K562 (cell line): ENCODE measurements around the gene PCNX2. TPM values are rescaled to one million over a fixed set of nuclear protein-coding genes. Genes with fewer than 3 reads are reported as not detected.

Source experiments
- ATAC-seq: fragments of 200-7000 bp; cut with Tn5 transposase; 3 replicates; pipeline ENCODE4 v1.9.1; 2020; ENCODE audit warnings: moderate library complexity
- BruUV-seq: library from RNA; stranded (reverse); fragments of 400-500 nt; replicated peaks from 2 replicates; lab custom pipeline; 2021; lab: Mats Ljungman, UMichigan
- CTCF ChIA-PET: fragments of 300-600 bp; formaldehyde crosslinking; extraction: SDS; loops from one replicate; lab custom pipeline; 2021; ENCODE audit warnings: low intra/inter-chr PET ratio; lab: Yijun Ruan, JAX
- POLR2A ChIA-PET: fragments of 300-600, 350-650 bp; sonication (Branson Sonifier 250); formaldehyde crosslinking; extraction: SDS; loops from one replicate; lab custom pipeline; 2021; ENCODE audit warnings: antibody characterized with exemption, inconsistent platforms; lab: Yijun Ruan, JAX
- DNase-seq, 4 experiments: peaks; one replicate each; pipeline versions ENCODE4 v3.0.0 to v3.0.0-alpha.2; 2011 to 2018; ENCODE audit warnings: low spot score in 3 of 4, mixed read lengths in 3 of 4; ENCODE audit errors: extremely low read depth in 1 of 4
- FAIRE-seq: peaks from 2 replicates; lab custom pipeline; 2011; peaks lifted over from hg19 to GRCh38; lab: Jason Lieb, UNC
- H2AFZ ChIP-seq: 2 replicates; pipeline ENCODE4 v1.6.0; 2011; ENCODE audit warnings: low read depth, low read length, control low read depth, inconsistent platforms
- H3K27ac ChIP-seq: fragments of 200-600 bp; 3 replicates; pipeline ENCODE4 v1.8.0; 2011; ENCODE audit warnings: low read depth, mild to moderate bottlenecking, control low read depth, inconsistent platforms, low read length, moderate library complexity, mixed read lengths; ENCODE audit errors: extremely low read depth
- H3K27me3 ChIP-seq, 2 experiments: fragments of 300-600 bp in 1 of 2; 2 replicates in 1 of 2; 3 replicates in 1 of 2; pipeline versions ENCODE4 v1.6.0 to v1.8.0; 2011; ENCODE audit warnings: inconsistent platforms in 2 of 2, low read length in 2 of 2, mild to moderate bottlenecking in 1 of 2, mixed read lengths in 1 of 2, moderate library complexity in 1 of 2; ENCODE audit not compliant: control insufficient read depth in 2 of 2, insufficient read depth in 2 of 2
- H3K36me3 ChIP-seq: fragments of 300-600 bp; 3 replicates; pipeline ENCODE4 v1.8.0; 2011; ENCODE audit warnings: mild to moderate bottlenecking, low read length, inconsistent platforms; ENCODE audit not compliant: control insufficient read depth, insufficient read depth
- H3K4me1 ChIP-seq, 2 experiments: fragments of 200-600 bp in 1 of 2; replicated peaks in 1 of 2; 2 replicates in 1 of 2; 3 replicates in 1 of 2; pipeline versions ENCODE4 v1.5.1 to v1.8.0; 2011; ENCODE audit warnings: inconsistent platforms in 2 of 2, low read length in 2 of 2, mild to moderate bottlenecking in 1 of 2, mixed read lengths in 1 of 2, moderate library complexity in 1 of 2; ENCODE audit not compliant: control insufficient read depth in 2 of 2, insufficient read depth in 2 of 2
- H3K4me2 ChIP-seq: 2 replicates; pipeline ENCODE4 v1.6.1; 2011; ENCODE audit warnings: low read length, control low read depth, inconsistent platforms, mixed read lengths; ENCODE audit not compliant: insufficient read depth
- H3K4me3 ChIP-seq: fragments of 200-600 bp; sonication (generic), shearing (Covaris generic); 2 replicates; pipeline ENCODE4 v1.5.1; 2016; ENCODE audit warnings: control low read depth, inconsistent platforms
- H3K79me2 ChIP-seq: fragments of 200-600 bp; 3 replicates; pipeline ENCODE4 v1.8.0; 2011; ENCODE audit warnings: low read length, inconsistent platforms; ENCODE audit not compliant: control insufficient read depth, insufficient read depth
- H3K9ac ChIP-seq, 2 experiments: 2 replicates each; pipeline versions ENCODE4 v1.6.0 to v1.6.1; 2011; ENCODE audit warnings: low read depth in 2 of 2, low read length in 2 of 2, control low read depth in 1 of 2, inconsistent platforms in 1 of 2, mild to moderate bottlenecking in 1 of 2, mixed read lengths in 1 of 2; ENCODE audit not compliant: insufficient read depth in 1 of 2
- H3K9me1 ChIP-seq: one replicate; pipeline ENCODE4 v1.6.0; 2011; ENCODE audit warnings: inconsistent platforms, mild to moderate bottlenecking, low read length, moderate library complexity; ENCODE audit not compliant: control insufficient read depth, insufficient read depth
- H3K9me3 ChIP-seq: replicated peaks from 2 replicates; pipeline ENCODE4 v1.5.1; 2011; ENCODE audit warnings: low read depth, low read length, inconsistent platforms; ENCODE audit not compliant: control insufficient read depth, insufficient read depth
- H4K20me1 ChIP-seq: replicated peaks from 2 replicates; pipeline ENCODE4 v1.6.1; 2011; ENCODE audit warnings: low read length, inconsistent platforms, mixed read lengths; ENCODE audit not compliant: control insufficient read depth, insufficient read depth
- DACH1 ChIP-seq: fragments of 450-650 bp; IDR thresholded peaks from 2 replicates; pipeline ENCODE4 v1.6.1; 2018; ENCODE audit not compliant: partially characterized antibody
- GABPB1 ChIP-seq: sonication (generic); formaldehyde crosslinking; IDR thresholded peaks from 2 replicates; pipeline ENCODE4 v1.8.0; 2022; ENCODE audit warnings: mild to moderate bottlenecking, missing genetic modification reagents
- HDAC2 ChIP-seq: fragments of 450-650 bp; IDR thresholded peaks from 2 replicates; pipeline ENCODE4 v1.6.1; 2016; ENCODE audit warnings: mild to moderate bottlenecking
- KLF10 ChIP-seq: fragments of 250-450 bp; sonication (Bioruptor Pico); IDR thresholded peaks from 2 replicates; pipeline ENCODE4 v1.6.1; 2021; ENCODE audit warnings: matching md5 sums
- KLF16 ChIP-seq: IDR thresholded peaks from 2 replicates; pipeline ENCODE4 v1.6.1; 2016; ENCODE audit warnings: antibody characterized with exemption
- NCOA1 ChIP-seq: fragments of 450-650 bp; IDR thresholded peaks from 2 replicates; pipeline ENCODE4 v1.6.1; 2016; ENCODE audit warnings: low read depth
- POLR2AphosphoS2 ChIP-seq: IDR thresholded peaks from 2 replicates; pipeline ENCODE4 v1.6.1; 2012; ENCODE audit warnings: low read length, improper control_type of control experiment
- XRCC5 ChIP-seq: fragments of 200-400 bp; formaldehyde crosslinking; IDR thresholded peaks from 2 replicates; pipeline ENCODE4 v1.6.1; 2017; ENCODE audit warnings: low read depth, mild to moderate bottlenecking, low read length
- ZFP30 ChIP-seq: fragments of 250-450 bp; sonication (Bioruptor Pico); IDR thresholded peaks from 2 replicates; pipeline ENCODE4 v1.8.0; 2022; ENCODE audit warnings: moderate library complexity, mild to moderate bottlenecking, inconsistent platforms, borderline replicate concordance
- ZNF518B ChIP-seq: fragments of 250-450 bp; sonication (Bioruptor Pico); IDR thresholded peaks from 2 replicates; pipeline ENCODE4 v1.5.0; 2021; ENCODE audit warnings: mild to moderate bottlenecking, moderate library complexity
- ZNF830 ChIP-seq: fragments of 250-450 bp; sonication (Bioruptor Pico); IDR thresholded peaks from 2 replicates; pipeline ENCODE4 v1.5.0; 2021; ENCODE audit warnings: mild to moderate bottlenecking
- WGBS: fragments of 100-300 bp; shearing (Covaris generic); methylation state at CpG from one replicate; pipeline ENCODE4 v1.1.6; 2016; ENCODE audit warnings: low coverage, mixed read lengths; ENCODE audit not compliant: insufficient coverage; ENCODE audit errors: missing lambda C conversion rate; 5-methylcytosine and 5-hydroxymethylcytosine counted together
- in situ Hi-C: fragments of 300-500 bp; cut with MboI; formaldehyde crosslinking; loops from 4 replicates; pipeline ENCODE4 v1.15.0; 2018; ENCODE audit warnings: inconsistent platforms, mixed read lengths
- intact Hi-C: fragments of 100-400 bp; cut with micrococcal nuclease; formaldehyde crosslinking; loops from 2 replicates; pipeline ENCODE4 v1.14.2; 2022
- polyA plus RNA-seq, 8 experiments: library from polyadenylated mRNA; depleted of rRNA in 4 of 8; stranded (reverse) in 5 of 8; unstranded in 3 of 8; fragments of >200 nt; fragmentation: Nextera tagmentation in 2 of 8; fragmentation: Illumina TruSeq in 1 of 8; extraction: Ambion mirVana in 2 of 8; extraction: Trizol in 1 of 8; gene quantifications; 2 replicates each; pipeline versions ENCODE4 v1.2.1 to v1.2.3, GENCODE V29; 2011 to 2014; ENCODE audit warnings: inconsistent platforms in 1 of 8, missing spikeins in 1 of 8
- total RNA-seq, 7 experiments: library from RNA; depleted of rRNA in 6 of 7; stranded (reverse); fragments of >200 nt in 6 of 7; fragmentation: Illumina TruSeq in 2 of 7; extraction: Trizol in 2 of 7; gene quantifications; 2 replicates each; pipeline versions ENCODE4 v1.2.1 to v1.2.3, GENCODE V29; 2011 to 2021; ENCODE audit warnings: low replicate concordance in 1 of 7
- TF ChIP-seq, protein P1 (sequence below): fragments of 450-650 bp; IDR thresholded peaks from 2 replicates; pipeline ENCODE4 v1.6.1; 2016; ENCODE audit warnings: missing biosample characterization, missing genetic modification characterization
- TF ChIP-seq, protein P2 (sequence below): fragments of 450-650 bp; formaldehyde crosslinking; IDR thresholded peaks from 2 replicates; pipeline ENCODE4 v1.4.0; 2020; ENCODE audit warnings: mild to moderate bottlenecking

PCNX2 gene
- total and polyA plus RNA-seq, 9 of the 15 experiments (the other 6 are each of a cell fraction or from before 2014, with no cell fraction given), result 0.07 to 0.33 TPM; not detected in 7

DNA sequence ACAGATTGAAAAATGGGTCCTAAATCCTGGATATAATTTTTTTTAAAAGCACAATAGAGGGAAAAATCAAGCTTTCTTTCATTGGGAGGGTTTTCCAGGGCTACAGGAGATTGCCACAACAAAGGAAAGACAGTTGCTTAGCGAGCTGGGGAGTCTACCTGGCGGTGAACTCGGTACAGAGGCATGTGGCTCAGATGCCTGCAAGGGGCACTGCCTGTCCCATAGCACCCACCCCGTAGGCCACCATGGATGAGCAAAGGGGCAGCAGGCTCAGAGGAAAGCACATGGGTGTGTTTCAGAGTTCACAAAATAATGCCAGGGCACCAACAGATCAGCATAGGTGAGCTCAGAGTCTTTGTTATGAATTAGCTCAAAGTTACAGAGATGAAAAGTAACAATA, 79.5 kb downstream of the PCNX2 start (continued):
- TF ChIP-seq ZNF518B (CRISPR knock-in tag), result no peak
- no peak for TF ChIP-seq GABPB1
- TF ChIP-seq NCOA1, result no peak
- TF ChIP-seq POLR2AphosphoS2, result no peak
- no peak for TF ChIP-seq KLF16
- no peak for TF ChIP-seq DACH1
- no peak for TF ChIP-seq HDAC2
- no peak for TF ChIP-seq ZFP30

- CTCF ChIA-PET, result no interaction called here
- intact Hi-C loops, result no loop called here
- TF ChIP-seq ZNF830 (no peak), XRCC5 (no peak), KLF10 (CRISPR knock-in tag) (no peak), ZNF518B (CRISPR knock-in tag) (no peak)
- TF ChIP-seq, protein P1, sequence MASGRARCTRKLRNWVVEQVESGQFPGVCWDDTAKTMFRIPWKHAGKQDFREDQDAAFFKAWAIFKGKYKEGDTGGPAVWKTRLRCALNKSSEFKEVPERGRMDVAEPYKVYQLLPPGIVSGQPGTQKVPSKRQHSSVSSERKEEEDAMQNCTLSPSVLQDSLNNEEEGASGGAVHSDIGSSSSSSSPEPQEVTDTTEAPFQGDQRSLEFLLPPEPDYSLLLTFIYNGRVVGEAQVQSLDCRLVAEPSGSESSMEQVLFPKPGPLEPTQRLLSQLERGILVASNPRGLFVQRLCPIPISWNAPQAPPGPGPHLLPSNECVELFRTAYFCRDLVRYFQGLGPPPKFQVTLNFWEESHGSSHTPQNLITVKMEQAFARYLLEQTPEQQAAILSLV (tag), result no peak
- TF ChIP-seq, protein P2, sequence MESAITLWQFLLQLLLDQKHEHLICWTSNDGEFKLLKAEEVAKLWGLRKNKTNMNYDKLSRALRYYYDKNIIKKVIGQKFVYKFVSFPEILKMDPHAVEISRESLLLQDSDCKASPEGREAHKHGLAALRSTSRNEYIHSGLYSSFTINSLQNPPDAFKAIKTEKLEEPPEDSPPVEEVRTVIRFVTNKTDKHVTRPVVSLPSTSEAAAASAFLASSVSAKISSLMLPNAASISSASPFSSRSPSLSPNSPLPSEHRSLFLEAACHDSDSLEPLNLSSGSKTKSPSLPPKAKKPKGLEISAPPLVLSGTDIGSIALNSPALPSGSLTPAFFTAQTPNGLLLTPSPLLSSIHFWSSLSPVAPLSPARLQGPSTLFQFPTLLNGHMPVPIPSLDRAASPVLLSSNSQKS (CRISPR knock-in tag), result no peak
Observed at GRCh38 chr1:233215135-233215760, 80.3 kb downstream of the PCNX2 start.

More at GRCh38 chr1:233215135-233215760, 80.3 kb downstream of the PCNX2 start:
- H3K36me3 ChIP-seq, result no peaks in the 10 kb centered on the region
- H2AFZ ChIP-seq, result no peak overlapping the region
- BruUV-seq, result no TSS peak
- no peaks in the 10 kb centered on the region for H3K9me3 ChIP-seq
- 4% methylated on average over 3 of the region's 3 CpGs for WGBS
- no peaks in the 10 kb centered on the region for H3K9me1 ChIP-seq
- POLR2A ChIA-PET, result interaction anchor here (0.6 to 0.8 kb wide), 2 partner anchors 20 to 663 kb away, joined by 3 to 4 read pairs; no protein-coding TSS in a partner anchor
- ATAC-seq (no peak), DNase-seq (no peak), FAIRE-seq (no peak)
- in situ Hi-C loops, result no loop called here
- no peaks in the 10 kb centered on the region for H4K20me1 ChIP-seq
- H3K79me2 ChIP-seq, result no peaks in the 10 kb centered on the region
- H3K4me1 ChIP-seq, result no peaks in the 10 kb centered on the region
- no peak overlapping the region for H3K27ac ChIP-seq
- H3K4me2 ChIP-seq, result no peak overlapping the region
- H3K9ac ChIP-seq, result no peak overlapping the region
- no peaks in the 10 kb centered on the region for H3K27me3 ChIP-seq
- H3K4me3 ChIP-seq, result no peak overlapping the region
